Measurements from ENCODE around the gene MYO1E. TPM values are rescaled to one million over a fixed set of nuclear protein-coding genes. Genes with fewer than 3 reads are reported as not detected.

MYO1E gene
- polyA plus RNA-seq (2011; rRNA removed) (34.0 and 55.8 TPM in 2 replicates), polyA minus RNA-seq (2011; rRNA and poly(A)+ RNA removed) (34.0 and 39.0 TPM in 2 replicates)

- CTCF ChIA-PET, result interaction anchor here (0.5 to 1.0 kb wide), 4 partner anchors 125 to 189 kb away, joined by 3 to 4 read pairs (median 3); no protein-coding TSS in a partner anchor
- H3K4me3 ChIP-seq (ENCODE audit: low read depth, low read length), result peak within 1 kb of the TSS; percentile 81
- H3K36me3 ChIP-seq (ENCODE audit: control insufficient read depth, insufficient read depth, low read length), result no peaks in the 10 kb centered on the region
These were observed at the start of gene MYO1E for GRCh38 chr15:59372352-59373211. MYO1E (minus strand) TSS chr15:59372871; CDS start chr15:59372500, 371 bp downstream.

GRCh38 chr15:59420986-59421618 is 48.4 kb upstream of the MYO1E start:
- H3K36me3 ChIP-seq (ENCODE audit: control insufficient read depth, insufficient read depth, low read length), result no peaks in the 10 kb centered on the region
- POLR2A ChIA-PET, result no interaction called here
- peaks cover 11% of the 10 kb centered on the region for H3K27me3 ChIP-seq (ENCODE audit: control insufficient read depth, insufficient read depth, low read length)
- no peak for TF ChIP-seq CTCF (IDR thresholded peaks at IDR 0.05; ENCODE audit: insufficient read depth, low read depth, low read length)
- DNase-seq (ENCODE audit: low read depth), result no peak
- no peak overlapping the region for H3K4me3 ChIP-seq (ENCODE audit: low read depth, low read length)
- CTCF ChIA-PET, result interaction anchor here (1.1 kb wide), 1 partner anchor 9 kb away, joined by 5 read pairs; no protein-coding TSS in a partner anchor

More at GRCh38 chr15:59372352-59373211, at the start of gene MYO1E:
- TF ChIP-seq CTCF (IDR thresholded peaks at IDR 0.05; ENCODE audit: insufficient read depth, low read depth, low read length), result no peak
- POLR2A ChIA-PET, result interaction anchor here (0.6 to 1.0 kb wide), 2 partner anchors 202 to 600 kb away, joined by 3 read pairs; no protein-coding TSS in a partner anchor
- peak; percentile 83 for DNase-seq (ENCODE audit: low read depth)
- no peaks in the 10 kb centered on the region for H3K27me3 ChIP-seq (ENCODE audit: control insufficient read depth, insufficient read depth, low read length)

- no peak for TF ChIP-seq CTCF (IDR thresholded peaks at IDR 0.05; ENCODE audit: insufficient read depth, low read depth, low read length)
- Histone ChIP-seq H3K4me3 (ENCODE audit: low read depth, low read length) (no peak overlapping the region), H3K36me3 (ENCODE audit: control insufficient read depth, insufficient read depth, low read length) (no peaks in the 10 kb centered on the region), H3K27me3 (ENCODE audit: control insufficient read depth, insufficient read depth, low read length) (peaks cover 12% of the 10 kb centered on the region)
- no peak for DNase-seq (ENCODE audit: low read depth)
- POLR2A ChIA-PET, result no interaction called here
- CTCF ChIA-PET, result interaction anchor here (0.9 to 1.2 kb wide), 2 partner anchors 14 to 464 kb away, joined by 3 to 5 read pairs; no protein-coding TSS in a partner anchor
These were observed 47.4 kb upstream of the MYO1E start for GRCh38 chr15:59420108-59420507.

- POLR2A ChIA-PET, result no interaction called here
- no peak overlapping the region for H3K4me3 ChIP-seq (ENCODE audit: low read depth, low read length)
- H3K36me3 ChIP-seq (ENCODE audit: control insufficient read depth, insufficient read depth, low read length), result no peaks in the 10 kb centered on the region
- no peak for TF ChIP-seq CTCF (IDR thresholded peaks at IDR 0.05; ENCODE audit: insufficient read depth, low read depth, low read length)
- DNase-seq (ENCODE audit: low read depth), result no peak
- H3K27me3 ChIP-seq (ENCODE audit: control insufficient read depth, insufficient read depth, low read length), result peaks cover 12% of the 10 kb centered on the region
- CTCF ChIA-PET, result interaction anchor here (0.7 kb wide), 1 partner anchor 10 kb away, joined by 3 read pairs; no protein-coding TSS in a partner anchor
These were observed 46.5 kb upstream of the MYO1E start for GRCh38 chr15:59419170-59419569.

GRCh38 chr15:59416816-59417215 is 44.1 kb upstream of the MYO1E start:
- H3K27me3 ChIP-seq (ENCODE audit: control insufficient read depth, insufficient read depth, low read length), result peaks cover 9% of the 10 kb centered on the region
- TF ChIP-seq CTCF (IDR thresholded peaks at IDR 0.05; ENCODE audit: insufficient read depth, low read depth, low read length), result no peak
- ChIA-PET CTCF (interaction anchor here (0.8 kb wide), 1 partner anchor 171 kb away, joined by 3 read pairs; no protein-coding TSS in a partner anchor), POLR2A (no interaction called here)
- DNase-seq (ENCODE audit: low read depth), result no peak
- H3K4me3 ChIP-seq (ENCODE audit: low read depth, low read length), result no peak overlapping the region
- no peaks in the 10 kb centered on the region for H3K36me3 ChIP-seq (ENCODE audit: control insufficient read depth, insufficient read depth, low read length)

Measured in BJ (cell line).